Osteocyte (in vitro differentiated cells): ENCODE data around the gene HGD. TPM values are rescaled to one million over a fixed set of nuclear protein-coding genes. Genes with fewer than 3 reads are reported as not detected.

ENCODE experiments used
- DNase-seq: peaks from one replicate; pipeline ENCODE4 v3.0.0; 2021; ENCODE audit warnings: mixed read lengths; ENCODE audit not compliant: unreplicated experiment; ENCODE audit errors: extremely low spot score
- H3K27ac Mint-ChIP-seq: one replicate; pipeline ENCODE4 v1.8.0; 2021; ENCODE audit warnings: mild to moderate bottlenecking, mixed read lengths; ENCODE audit not compliant: unreplicated experiment
- H3K27me3 Mint-ChIP-seq: one replicate; pipeline ENCODE4 v1.8.0; 2021; ENCODE audit warnings: mixed read lengths; ENCODE audit not compliant: unreplicated experiment
- H3K36me3 Mint-ChIP-seq: one replicate; pipeline ENCODE4 v1.8.0; 2021; ENCODE audit warnings: mixed read lengths; ENCODE audit not compliant: unreplicated experiment
- H3K4me1 Mint-ChIP-seq: one replicate; pipeline ENCODE4 v1.8.0; 2021; ENCODE audit warnings: mixed read lengths; ENCODE audit not compliant: unreplicated experiment
- H3K4me3 Mint-ChIP-seq: one replicate; pipeline ENCODE4 v1.8.0; 2021; ENCODE audit warnings: mild to moderate bottlenecking, moderate library complexity, mixed read lengths; ENCODE audit not compliant: unreplicated experiment
- H3K9me3 Mint-ChIP-seq: one replicate; pipeline ENCODE4 v1.8.0; 2021; ENCODE audit warnings: mixed read lengths; ENCODE audit not compliant: unreplicated experiment
- total RNA-seq: library from RNA; stranded (reverse); gene quantifications from 2 replicates; pipeline ENCODE4 v1.2.1, GENCODE V29; 2021
- TF ChIP-seq, protein P1 (sequence below): fragments of 200-600 bp; sonication (generic); IDR thresholded peaks from 2 replicates; pipeline ENCODE4 v1.5.0; 2021; ENCODE audit warnings: antibody characterized with exemption, mild to moderate bottlenecking, moderate library complexity

HGD gene
- total RNA-seq, 1 donor from 2014 or later = 0.27 TPM

GRCh38 chr3:120599211-120599610 is 82.8 kb downstream of the HGD start:
- Mint-ChIP-seq H3K4me1 (peaks cover 4% of the 10 kb centered on the region), H3K36me3 (peaks cover 30% of the 10 kb centered on the region), H3K27me3 (no peaks in the 10 kb centered on the region), H3K9me3 (no peaks in the 10 kb centered on the region), H3K27ac (no peak overlapping the region), H3K4me3 (no peak overlapping the region)
- no peak for DNase-seq
- TF ChIP-seq, protein P1, sequence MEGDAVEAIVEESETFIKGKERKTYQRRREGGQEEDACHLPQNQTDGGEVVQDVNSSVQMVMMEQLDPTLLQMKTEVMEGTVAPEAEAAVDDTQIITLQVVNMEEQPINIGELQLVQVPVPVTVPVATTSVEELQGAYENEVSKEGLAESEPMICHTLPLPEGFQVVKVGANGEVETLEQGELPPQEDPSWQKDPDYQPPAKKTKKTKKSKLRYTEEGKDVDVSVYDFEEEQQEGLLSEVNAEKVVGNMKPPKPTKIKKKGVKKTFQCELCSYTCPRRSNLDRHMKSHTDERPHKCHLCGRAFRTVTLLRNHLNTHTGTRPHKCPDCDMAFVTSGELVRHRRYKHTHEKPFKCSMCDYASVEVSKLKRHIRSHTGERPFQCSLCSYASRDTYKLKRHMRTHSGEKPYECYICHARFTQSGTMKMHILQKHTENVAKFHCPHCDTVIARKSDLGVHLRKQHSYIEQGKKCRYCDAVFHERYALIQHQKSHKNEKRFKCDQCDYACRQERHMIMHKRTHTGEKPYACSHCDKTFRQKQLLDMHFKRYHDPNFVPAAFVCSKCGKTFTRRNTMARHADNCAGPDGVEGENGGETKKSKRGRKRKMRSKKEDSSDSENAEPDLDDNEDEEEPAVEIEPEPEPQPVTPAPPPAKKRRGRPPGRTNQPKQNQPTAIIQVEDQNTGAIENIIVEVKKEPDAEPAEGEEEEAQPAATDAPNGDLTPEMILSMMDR = no peak

GRCh38 chr3:120597445-120598049 is 84.5 kb downstream of the HGD start:
- H3K4me1 Mint-ChIP-seq = peaks cover 4% of the 10 kb centered on the region
- H3K9me3 Mint-ChIP-seq = no peaks in the 10 kb centered on the region
- peaks cover 23% of the 10 kb centered on the region for H3K36me3 Mint-ChIP-seq
- H3K27me3 Mint-ChIP-seq = peaks cover 4% of the 10 kb centered on the region
- H3K4me3 Mint-ChIP-seq = peak overlapping the region; percentile 67
- TF ChIP-seq, protein P1 = no peak
- no peak for DNase-seq
- no peak overlapping the region for H3K27ac Mint-ChIP-seq

DNA sequence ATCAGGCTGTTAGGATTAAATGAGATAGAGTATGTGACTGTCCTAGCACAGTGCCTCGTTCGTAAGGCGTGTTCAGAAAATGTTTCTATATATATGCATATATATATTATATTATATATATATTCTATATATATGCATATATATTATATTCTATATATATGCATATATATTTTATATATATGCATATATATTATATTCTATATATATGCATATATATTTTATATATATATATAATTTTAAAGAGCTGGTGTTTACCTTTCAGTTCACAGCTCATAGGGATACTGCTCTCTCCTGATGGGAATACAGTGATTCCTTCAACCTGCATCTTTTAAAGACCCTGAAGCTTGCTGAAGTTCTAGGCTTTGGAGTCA is 85.2 kb downstream of the HGD start:
- Mint-ChIP-seq H3K9me3 (no peaks in the 10 kb centered on the region), H3K4me1 (peaks cover 4% of the 10 kb centered on the region), H3K4me3 (peak overlapping the region; percentile 87), H3K27ac (peak overlapping the region; percentile 95), H3K27me3 (peaks cover 10% of the 10 kb centered on the region), H3K36me3 (peaks cover 19% of the 10 kb centered on the region)
- no peak for DNase-seq
- TF ChIP-seq, protein P1 = no peak

DNA sequence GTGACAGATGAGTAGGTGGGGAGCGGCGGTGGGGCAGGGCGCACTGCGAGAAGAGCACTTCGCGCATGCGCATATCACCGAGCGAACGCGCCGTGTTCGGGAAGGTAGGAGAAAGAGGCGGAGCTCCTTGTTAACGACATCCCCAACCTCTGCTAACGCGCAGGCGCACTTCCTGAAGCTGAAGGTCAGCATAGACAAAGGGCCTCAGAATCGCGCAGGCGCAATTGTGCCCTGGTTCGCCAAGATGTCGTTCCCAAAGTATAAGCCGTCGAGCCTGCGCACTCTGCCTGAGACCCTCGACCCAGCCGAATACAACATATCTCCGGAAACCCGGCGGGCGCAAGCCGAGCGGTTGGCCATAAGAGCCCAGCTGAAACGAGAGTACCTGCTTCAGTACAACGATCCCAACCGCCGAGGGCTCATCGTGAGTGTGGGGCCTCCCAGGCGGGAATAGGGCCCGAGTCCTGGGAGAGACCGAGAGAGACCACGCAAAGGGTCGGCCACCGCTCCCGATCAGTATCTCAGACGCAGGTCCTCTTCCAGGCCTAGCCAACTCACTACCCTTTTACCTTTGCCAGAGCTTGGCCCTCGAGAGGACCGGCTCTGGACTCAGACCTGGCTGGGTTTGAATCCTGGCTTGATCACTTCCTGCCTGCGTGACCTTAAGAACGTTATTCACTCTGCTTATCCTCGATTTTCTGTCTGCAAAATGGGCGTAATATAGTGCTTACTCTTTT is 85.8 kb downstream of the HGD start, which contains the start of gene NDUFB4:
NDUFB4 (plus strand) TSS at position 221 of the 737 bp plus-strand sequence; CDS start at position 245, 24 bp downstream.
- H3K4me3 Mint-ChIP-seq = peak within 1 kb of the TSS; percentile 87
- no peaks in the 10 kb centered on the region for H3K9me3 Mint-ChIP-seq
- H3K36me3 Mint-ChIP-seq = peaks cover 14% of the 10 kb centered on the region
- peak within 1 kb of the TSS; percentile 95 for H3K27ac Mint-ChIP-seq
- H3K27me3 Mint-ChIP-seq = peaks cover 15% of the 10 kb centered on the region
- peak; percentile 98 for DNase-seq
- peaks cover 4% of the 10 kb centered on the region for H3K4me1 Mint-ChIP-seq
- TF ChIP-seq, protein P1 = no peak

GRCh38 chr3:120595788-120596115 is 86.3 kb downstream of the HGD start:
- peaks cover 20% of the 10 kb centered on the region for H3K27me3 Mint-ChIP-seq
- H3K4me1 Mint-ChIP-seq = peaks cover 4% of the 10 kb centered on the region
- H3K4me3 Mint-ChIP-seq = peak overlapping the region; percentile 87
- peaks cover 8% of the 10 kb centered on the region for H3K36me3 Mint-ChIP-seq
- peak overlapping the region; percentile 95 for H3K27ac Mint-ChIP-seq
- TF ChIP-seq, protein P1 = no peak
- no peak for DNase-seq
- no peaks in the 10 kb centered on the region for H3K9me3 Mint-ChIP-seq
